Activated naive CD4-positive, alpha-beta T cell treated with anti-CD3 and anti-CD28 coated beads for 36 hours (primary cell): ENCODE results near the gene LIPK. TPM values are rescaled to one million over a fixed set of nuclear protein-coding genes. Genes with fewer than 3 reads are reported as not detected.
"Not testable (repeated sequence)": the region's sequence is repeated elsewhere in the genome, so short reads cannot be mapped to it uniquely, and the experiment has no call there.

Experiments
- CTCF ChIA-PET: fragments of 350-600 bp; sonication (Branson Sonifier 250); formaldehyde crosslinking; loops from one replicate; lab custom pipeline; 2021; ENCODE audit warnings: antibody characterized with exemption; lab: Charles Lee
- DNase-seq: peaks from one replicate; pipeline ENCODE4 v3.0.0-alpha.2; 2020
- H3K27ac Mint-ChIP-seq: one replicate; pipeline ENCODE4 v1.8.0; 2021; ENCODE audit warnings: mild to moderate bottlenecking, mixed read lengths
- H3K27me3 Mint-ChIP-seq: one replicate; pipeline ENCODE4 v1.8.0; 2021; ENCODE audit warnings: low read depth, mixed read lengths
- H3K36me3 Mint-ChIP-seq: one replicate; pipeline ENCODE4 v1.8.0; 2021; ENCODE audit warnings: low read depth, mixed read lengths
- H3K4me1 Mint-ChIP-seq: one replicate; pipeline ENCODE4 v1.8.0; 2021; ENCODE audit warnings: low read depth, mixed read lengths
- H3K4me3 Mint-ChIP-seq: one replicate; pipeline ENCODE4 v1.8.0; 2021; ENCODE audit warnings: mild to moderate bottlenecking, moderate library complexity, mixed read lengths
- H3K9me3 Mint-ChIP-seq: one replicate; pipeline ENCODE4 v1.8.0; 2021; ENCODE audit warnings: mixed read lengths
- intact Hi-C: fragments of 100-400 bp; cut with micrococcal nuclease; formaldehyde crosslinking; loops from one replicate; pipeline ENCODE4 v1.15.1; 2023
- total RNA-seq, 2 experiments: library from RNA; stranded (reverse); gene quantifications; one replicate each; pipeline ENCODE4 v1.2.3, GENCODE V29; 2021

The LIPK gene
- total RNA-seq, 2 experiments from 2014 or later: not detected

- no peak overlapping the region for H3K4me3 Mint-ChIP-seq
- H3K9me3 Mint-ChIP-seq: no peaks in the 10 kb centered on the region
- no peak for DNase-seq
- H3K36me3 Mint-ChIP-seq: no peaks in the 10 kb centered on the region
- H3K27ac Mint-ChIP-seq: no peak overlapping the region
- peaks cover 7% of the 10 kb centered on the region for H3K4me1 Mint-ChIP-seq
- intact Hi-C loops: no loop called here
- CTCF ChIA-PET: interaction anchor here (0.6 to 2.0 kb wide), 3 partner anchors 12 to 179 kb away, joined by 3 to 8 read pairs (median 3); no protein-coding TSS in a partner anchor
- peaks cover 6% of the 10 kb centered on the region for H3K27me3 Mint-ChIP-seq
Measured at GRCh38 chr10:88676283-88677060, 29.6 kb upstream of the LIPK start.

GRCh38 chr10:88680958-88681357 is 25.1 kb upstream of the LIPK start:
- CTCF ChIA-PET: interaction anchor here (1.5 kb wide), 1 partner anchor 47 kb away, joined by 4 read pairs; no protein-coding TSS in a partner anchor
- Mint-ChIP-seq H3K27me3 (peaks cover 7% of the 10 kb centered on the region), H3K36me3 (no peaks in the 10 kb centered on the region), H3K9me3 (no peaks in the 10 kb centered on the region), H3K4me3 (no peak overlapping the region), H3K27ac (no peak overlapping the region), H3K4me1 (no peaks in the 10 kb centered on the region)
- intact Hi-C loops: no loop called here
- DNase-seq: no peak

- Mint-ChIP-seq H3K4me1 (no peaks in the 10 kb centered on the region), H3K27ac (no peak overlapping the region), H3K27me3 (peaks cover 5% of the 10 kb centered on the region), H3K9me3 (no peaks in the 10 kb centered on the region), H3K4me3 (no peak overlapping the region), H3K36me3 (no peaks in the 10 kb centered on the region)
- CTCF ChIA-PET: interaction anchor here (0.9 to 1.0 kb wide), 2 partner anchors 139 to 250 kb away, joined by 3 read pairs; no protein-coding TSS in a partner anchor
- no peak for DNase-seq
- intact Hi-C loops: no loop called here
Measured at GRCh38 chr10:88682491-88682890, 23.6 kb upstream of the LIPK start.

- Mint-ChIP-seq H3K36me3 (no peaks in the 10 kb centered on the region), H3K27me3 (peaks cover 8% of the 10 kb centered on the region), H3K9me3 (no peaks in the 10 kb centered on the region), H3K4me3 (no peak overlapping the region), H3K27ac (no peak overlapping the region), H3K4me1 (no peaks in the 10 kb centered on the region)
- intact Hi-C loops: loop anchor here (1.0 to 2.0 kb wide), 5 partner anchors 122 to 244 kb away; no protein-coding TSS in a partner anchor
- CTCF ChIA-PET: interaction anchor here (0.8 to 3.6 kb wide), 18 partner anchors 8 to 244 kb away, joined by 3 to 31 read pairs (median 4); no protein-coding TSS in a partner anchor
- no peak for DNase-seq
Measured at GRCh38 chr10:88687853-88688467, 18.1 kb upstream of the LIPK start.

- Mint-ChIP-seq H3K27me3 (peaks cover 7% of the 10 kb centered on the region), H3K27ac (no peak overlapping the region), H3K36me3 (no peaks in the 10 kb centered on the region), H3K4me1 (no peaks in the 10 kb centered on the region), H3K9me3 (no peaks in the 10 kb centered on the region), H3K4me3 (no peak overlapping the region)
- CTCF ChIA-PET: interaction anchor here (1.1 to 3.6 kb wide), 5 partner anchors 13 to 243 kb away, joined by 3 to 31 read pairs (median 6); no protein-coding TSS in a partner anchor
- no peak for DNase-seq
- intact Hi-C loops: loop anchor here (2.0 kb wide), 1 partner anchor 125 kb away; no protein-coding TSS in a partner anchor
Measured at GRCh38 chr10:88689366-88689765, 16.7 kb upstream of the LIPK start.

- Mint-ChIP-seq H3K27me3 (peaks cover 10% of the 10 kb centered on the region), H3K4me3 (no peak overlapping the region), H3K36me3 (no peaks in the 10 kb centered on the region), H3K4me1 (no peaks in the 10 kb centered on the region), H3K27ac (no peak overlapping the region), H3K9me3 (no peaks in the 10 kb centered on the region)
- CTCF ChIA-PET: interaction anchor here (0.7 to 1.1 kb wide), 6 partner anchors 28 to 240 kb away, joined by 3 read pairs; no protein-coding TSS in a partner anchor
- DNase-seq: no peak
- intact Hi-C loops: no loop called here
Measured at GRCh38 chr10:88693392-88694020, 12.5 kb upstream of the LIPK start.

GRCh38 chr10:88702848-88703597 is 3.0 kb upstream of the LIPK start:
- Mint-ChIP-seq H3K4me1 (peaks cover 18% of the 10 kb centered on the region), H3K4me3 (no peak overlapping the region), H3K36me3 (no peaks in the 10 kb centered on the region), H3K27me3 (peaks cover 5% of the 10 kb centered on the region), H3K9me3 (no peaks in the 10 kb centered on the region), H3K27ac (no peak overlapping the region)
- CTCF ChIA-PET: interaction anchor here (0.6 kb wide), 1 partner anchor 199 kb away, joined by 3 read pairs; no protein-coding TSS in a partner anchor
- intact Hi-C loops: no loop called here
- DNase-seq: no peak

- Mint-ChIP-seq H3K36me3 (no peaks in the 10 kb centered on the region), H3K27ac (no peak overlapping the region), H3K9me3 (no peaks in the 10 kb centered on the region), H3K27me3 (peaks cover 3% of the 10 kb centered on the region), H3K4me3 (no peak overlapping the region), H3K4me1 (peaks cover 18% of the 10 kb centered on the region)
- DNase-seq: peak; percentile 37
- CTCF ChIA-PET: interaction anchor here (1.0 kb wide), 1 partner anchor 48 kb away, joined by 4 read pairs; no protein-coding TSS in a partner anchor
- intact Hi-C loops: loop anchor here (1.0 to 2.0 kb wide), 3 partner anchors 37 to 85 kb away; no protein-coding TSS in a partner anchor
Measured at GRCh38 chr10:88707429-88708155, 1.5 kb downstream of the LIPK start.

- peaks cover 18% of the 10 kb centered on the region for H3K4me1 Mint-ChIP-seq
- CTCF ChIA-PET, H3K36me3 Mint-ChIP-seq, H3K27ac Mint-ChIP-seq, H3K27me3 Mint-ChIP-seq, H3K9me3 Mint-ChIP-seq, DNase-seq, intact Hi-C loops, H3K4me3 Mint-ChIP-seq: not testable (repeated sequence)
Measured at GRCh38 chr10:88709361-88709760, 3.3 kb downstream of the LIPK start.

- Mint-ChIP-seq H3K27me3 (peaks cover 4% of the 10 kb centered on the region), H3K4me3 (no peak overlapping the region), H3K27ac (no peak overlapping the region), H3K4me1 (no peaks in the 10 kb centered on the region), H3K36me3 (no peaks in the 10 kb centered on the region), H3K9me3 (no peaks in the 10 kb centered on the region)
- intact Hi-C loops: no loop called here
- DNase-seq: no peak
- CTCF ChIA-PET: no interaction called here
Measured at GRCh38 chr10:88715517-88715916, 9.5 kb downstream of the LIPK start.

GRCh38 chr10:88721392-88721791 is 15.3 kb downstream of the LIPK start:
- peaks cover 9% of the 10 kb centered on the region for H3K27me3 Mint-ChIP-seq
- no peak overlapping the region for H3K27ac Mint-ChIP-seq
- H3K4me3 Mint-ChIP-seq: no peak overlapping the region
- intact Hi-C loops: no loop called here
- H3K9me3 Mint-ChIP-seq: no peaks in the 10 kb centered on the region
- no peaks in the 10 kb centered on the region for H3K36me3 Mint-ChIP-seq
- CTCF ChIA-PET: interaction anchor here (1.1 kb wide), 1 partner anchor 28 kb away, joined by 3 read pairs; no protein-coding TSS in a partner anchor
- peaks cover 2% of the 10 kb centered on the region for H3K4me1 Mint-ChIP-seq
- no peak for DNase-seq
